IMR-90 (cell line): ENCODE measurements around the gene ATXN10. TPM values are rescaled to one million over a fixed set of nuclear protein-coding genes. Genes with fewer than 3 reads are reported as not detected.

Experiments used
- ATAC-seq: fragments of 200-7000 bp; cut with Tn5 transposase; 2 replicates; pipeline ENCODE4 v1.9.1; 2020; ENCODE audit warnings: low read depth, mild to moderate bottlenecking, moderate library complexity
- BruUV-seq: library from RNA; stranded (reverse); fragments of 400-500 nt; replicated peaks from 2 replicates; lab custom pipeline; 2021; lab: Mats Ljungman, UMichigan
- CTCF ChIA-PET: fragments of 300-600 bp; formaldehyde crosslinking; extraction: SDS; loops from one replicate; lab custom pipeline; 2021; ENCODE audit warnings: antibody characterized with exemption; lab: Yijun Ruan, JAX
- POLR2A ChIA-PET: fragments of 300-600 bp; sonication (Branson Sonifier 250); formaldehyde crosslinking; loops from one replicate; lab custom pipeline; 2022; ENCODE audit warnings: antibody characterized with exemption; ENCODE audit not compliant: unreplicated experiment; lab: Charles Lee
- DNase-seq: peaks from one replicate; pipeline ENCODE4 v3.0.0; 2013
- H2AFZ ChIP-seq: replicated peaks from 2 replicates; pipeline ENCODE3; 2013; ENCODE audit warnings: low read length, mild to moderate bottlenecking; ENCODE audit not compliant: poor library complexity
- H2AK5ac ChIP-seq: 2 replicates; pipeline ENCODE4 v1.6.1; 2013; ENCODE audit warnings: low read depth, low read length, inconsistent platforms
- H2AK9ac ChIP-seq: replicated peaks from 2 replicates; pipeline ENCODE3; 2013; ENCODE audit warnings: mild to moderate bottlenecking, low read depth, low read length, moderate library complexity; ENCODE audit not compliant: poor library complexity
- H2BK120ac ChIP-seq: 2 replicates; pipeline ENCODE4 v1.6.1; 2013; ENCODE audit warnings: low read depth, low read length, inconsistent platforms
- H2BK15ac ChIP-seq: 3 replicates; pipeline ENCODE4 v1.6.1; 2013; ENCODE audit warnings: low read depth, low read length, inconsistent platforms
- H2BK20ac ChIP-seq: 2 replicates; pipeline ENCODE4 v1.6.1; 2013; ENCODE audit warnings: low read depth, mild to moderate bottlenecking, inconsistent platforms, low read length, moderate library complexity
- H2BK5ac ChIP-seq: 2 replicates; pipeline ENCODE4 v1.6.1; 2013; ENCODE audit warnings: mild to moderate bottlenecking, low read depth, low read length, inconsistent platforms; ENCODE audit not compliant: poor library complexity, severe bottlenecking
- H3K14ac ChIP-seq: replicated peaks from 2 replicates; pipeline ENCODE4 v1.6.1; 2013; ENCODE audit warnings: low read depth, low read length, inconsistent platforms
- H3K18ac ChIP-seq: 2 replicates; pipeline ENCODE4 v1.6.1; 2013; ENCODE audit warnings: low read depth, low read length, control low read depth
- H3K23ac ChIP-seq: 2 replicates; pipeline ENCODE4 v1.6.1; 2013; ENCODE audit warnings: low read depth, low read length, inconsistent platforms
- H3K27ac ChIP-seq: 2 replicates; pipeline ENCODE4 v1.5.1; 2013; ENCODE audit warnings: mild to moderate bottlenecking, control low read depth, low read length; ENCODE audit not compliant: insufficient read depth
- H3K27me3 ChIP-seq: 2 replicates; pipeline ENCODE4 v1.6.1; 2013; ENCODE audit warnings: low read length; ENCODE audit not compliant: control insufficient read depth, insufficient read depth
- H3K36me3 ChIP-seq: 2 replicates; pipeline ENCODE4 v1.6.1; 2013; ENCODE audit warnings: low read length, mixed read lengths; ENCODE audit not compliant: control insufficient read depth, insufficient read depth
- H3K4ac ChIP-seq: 2 replicates; pipeline ENCODE4 v1.6.1; 2013; ENCODE audit warnings: low read depth, low read length, inconsistent platforms
- H3K4me1 ChIP-seq: 2 replicates; pipeline ENCODE4 v1.6.1; 2013; ENCODE audit warnings: low read length, mixed read lengths; ENCODE audit not compliant: control insufficient read depth, insufficient read depth
- H3K4me2 ChIP-seq: 2 replicates; pipeline ENCODE4 v1.6.1; 2013; ENCODE audit warnings: low read depth, mild to moderate bottlenecking, control low read depth, low read length, moderate library complexity
- H3K4me3 ChIP-seq: 2 replicates; pipeline ENCODE4 v1.5.1; 2013; ENCODE audit warnings: low read depth, mild to moderate bottlenecking, control low read depth, low read length, moderate library complexity; ENCODE audit not compliant: insufficient read depth
- H3K56ac ChIP-seq: 2 replicates; pipeline ENCODE4 v1.6.1; 2013; ENCODE audit warnings: low read length, inconsistent platforms; ENCODE audit not compliant: insufficient read depth; ENCODE audit errors: extremely low read depth
- H3K79me1 ChIP-seq, 2 experiments: 2 replicates each; pipeline ENCODE4 v1.6.1; 2013; ENCODE audit warnings: low read length in 2 of 2, inconsistent platforms in 1 of 2, low read depth in 1 of 2
- H3K9ac ChIP-seq: 2 replicates; pipeline ENCODE4 v1.6.1; 2013; ENCODE audit warnings: low read depth, low read length, control low read depth
- H3K9me1 ChIP-seq: 2 replicates; pipeline ENCODE4 v1.6.1; 2013; ENCODE audit warnings: low read length, inconsistent platforms; ENCODE audit not compliant: insufficient read depth
- H3K9me3 ChIP-seq: 2 replicates; pipeline ENCODE4 v1.6.1; 2013; ENCODE audit warnings: low read length; ENCODE audit not compliant: control insufficient read depth, insufficient read depth
- H4K20me1 ChIP-seq: 2 replicates; pipeline ENCODE4 v1.6.1; 2013; ENCODE audit warnings: low read length, inconsistent platforms; ENCODE audit not compliant: insufficient read depth
- H4K5ac ChIP-seq: 2 replicates; pipeline ENCODE4 v1.6.1; 2013; ENCODE audit warnings: mild to moderate bottlenecking, low read depth, low read length, control low read depth
- H4K8ac ChIP-seq, 2 experiments: 2 replicates each; pipeline ENCODE4 v1.6.1; 2013; ENCODE audit warnings: low read depth in 2 of 2, low read length in 2 of 2, control low read depth in 1 of 2, inconsistent platforms in 1 of 2
- H4K91ac ChIP-seq: 2 replicates; pipeline ENCODE4 v1.6.1; 2013; ENCODE audit warnings: low read depth, low read length, inconsistent platforms; ENCODE audit not compliant: insufficient read depth
- MAZ ChIP-seq: IDR thresholded peaks from 2 replicates; pipeline ENCODE4 v1.6.1; 2012; ENCODE audit warnings: low read depth, mild to moderate bottlenecking, low read length, improper control_type of control experiment, moderate library complexity, borderline replicate concordance
- WGBS, 2 experiments: methylation state at CpG; one replicate each; pipeline versions ENCODE4 v1.1.5 to v1.1.7; 2013; ENCODE audit warnings: missing lambda C conversion rate in 2 of 2; ENCODE audit not compliant: insufficient read length in 1 of 2; ENCODE audit errors: extremely low coverage in 2 of 2; 5-methylcytosine and 5-hydroxymethylcytosine counted together
- dilution Hi-C: fragments of 300-500 bp; cut with HindIII; formaldehyde crosslinking; loops from one replicate; pipeline ENCODE4 v1.14.3; 2018; ENCODE audit warnings: low sequenced_read_pairs; ENCODE audit not compliant: unreplicated experiment
- in situ Hi-C: fragments of 300-500 bp; cut with MboI; formaldehyde crosslinking; loops from 3 replicates; pipeline ENCODE4 v1.14.3; 2019; ENCODE audit warnings: low sequenced_read_pairs, inconsistent platforms, mixed read lengths
- intact Hi-C: fragments of 100-400 bp; cut with micrococcal nuclease; formaldehyde crosslinking; loops from 2 replicates; pipeline ENCODE4 v1.10.0; 2022
- polyA plus RNA-seq, 3 experiments: library from polyadenylated mRNA; depleted of rRNA; stranded (reverse); fragments of >200 nt; gene quantifications; 2 replicates each; pipeline ENCODE4 v1.2.3, GENCODE V29; 2012; ENCODE audit warnings: low replicate concordance in 1 of 3
- total RNA-seq: library from RNA; depleted of rRNA; stranded (reverse); fragments of >200 nt; gene quantifications from 2 replicates; pipeline ENCODE4 v1.2.3, GENCODE V29; 2012

ATXN10 gene
- total and polyA plus RNA-seq, 2 of the 4 experiments (the other 2 are of a cell fraction) = 116 to 231 TPM

- dilution Hi-C loops = no loop called here
- Histone ChIP-seq H3K27ac (no peak overlapping the region), H3K4me1 (peaks cover 2% of the 10 kb centered on the region; the same call in 1 of the 2 replicates), H2AK5ac (no peak overlapping the region), H3K79me1 (no peaks in the 10 kb centered on the region), H4K91ac (no peak overlapping the region), H3K36me3 (no peaks in the 10 kb centered on the region), H2AK9ac (no peak overlapping the region), H2BK120ac (no peak overlapping the region), H3K14ac (no peak overlapping the region), H3K4ac (no peak overlapping the region), H3K56ac (no peak overlapping the region), H4K8ac (no peak overlapping the region), H3K27me3 (peaks cover 3% of the 10 kb centered on the region), H2BK5ac (no peak overlapping the region), H3K9me1 (0 out of 2 replicates have a peak, but pooled peaks cover 5% of the 10 kb centered on the region), H4K20me1 (no peaks in the 10 kb centered on the region), H3K9me3 (peaks cover 1% of the 10 kb centered on the region; the same call in 1 of the 2 replicates), H3K23ac (no peak overlapping the region), H3K18ac (no peak overlapping the region), H2BK15ac (no peak overlapping the region), H2BK20ac (no peak overlapping the region), H3K4me3 (no peak overlapping the region), H3K9ac (no peak overlapping the region), H4K5ac (no peak overlapping the region), H3K4me2 (no peak overlapping the region), H2AFZ (no peak overlapping the region)
- in situ Hi-C loops = loop anchor here (10.0 kb wide), 1 partner anchor 194 kb away; no protein-coding TSS in a partner anchor
- no peak for ATAC-seq
- POLR2A ChIA-PET = no interaction called here
- TF ChIP-seq MAZ = no peak
- CTCF ChIA-PET = no interaction called here
- intact Hi-C loops = no loop called here
- no peak for DNase-seq
- no TSS peak for BruUV-seq
- WGBS, 2 experiments = 92% methylated on average over 4 of the region's 12 CpGs; no CpG with 5 or more reads in 1 of the 2 experiments
Observed at GRCh38 chr22:45650721-45651120, 20.9 kb upstream of the ATXN10 start.
